HG02798 (cell line): ENCODE data around the gene MAP2K5.

Experiments used
- ATAC-seq: cut with Tn5 transposase; IDR thresholded peaks from one replicate; pipeline ENCODE4 v1.9.1; 2021; ENCODE audit warnings: mild to moderate bottlenecking; ENCODE audit not compliant: unreplicated experiment, poor library complexity

MAP2K5 gene

DNA sequence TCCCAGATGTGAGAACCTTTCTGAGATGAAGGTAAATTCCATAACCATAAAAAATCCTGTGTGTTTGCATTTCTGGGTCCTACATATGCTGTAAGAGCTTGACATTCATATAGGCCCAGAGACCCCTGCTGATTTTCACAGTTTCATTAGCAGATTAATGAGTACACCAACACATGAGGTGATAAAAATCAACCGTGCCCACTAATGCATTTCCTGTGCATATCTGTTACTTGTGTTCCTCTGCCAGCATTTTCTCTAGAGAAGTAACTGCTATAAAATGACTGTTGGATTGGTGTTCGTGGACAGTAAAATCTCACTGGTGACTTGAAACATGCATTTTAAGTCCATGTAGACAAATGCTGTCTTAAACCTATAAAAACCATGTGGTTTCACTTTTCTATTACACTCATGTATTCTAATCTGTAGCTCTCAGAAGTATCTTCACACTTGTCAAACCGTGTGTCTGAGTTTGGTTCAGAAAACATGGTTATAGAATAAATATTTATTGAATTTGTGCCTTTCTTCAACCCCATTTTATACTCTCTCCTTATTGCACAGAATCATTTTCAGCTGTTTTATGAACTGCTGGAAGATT, 14.6 kb downstream of the MAP2K5 start:
- ATAC-seq, result no peak

DNA sequence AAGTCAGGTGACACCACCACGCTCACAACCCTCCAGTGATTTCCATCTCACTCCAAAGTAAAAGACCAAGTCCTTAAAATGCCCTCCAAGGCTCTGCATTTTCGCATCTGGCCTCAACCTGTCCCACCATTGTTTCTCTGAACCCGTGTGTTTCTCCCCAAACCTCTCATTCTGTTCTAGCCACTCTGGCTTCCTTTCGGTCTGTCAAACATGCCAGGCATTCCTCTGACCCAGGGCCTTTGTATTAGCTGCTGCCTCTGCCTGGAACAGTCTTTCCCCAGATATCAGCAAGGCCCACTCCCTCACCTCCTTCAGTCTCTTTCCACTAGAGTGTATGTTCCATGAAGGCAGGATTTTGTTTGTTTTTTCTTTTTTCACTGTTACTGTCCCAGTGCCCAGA, 16.0 kb downstream of the MAP2K5 start:
- no peak for ATAC-seq

DNA sequence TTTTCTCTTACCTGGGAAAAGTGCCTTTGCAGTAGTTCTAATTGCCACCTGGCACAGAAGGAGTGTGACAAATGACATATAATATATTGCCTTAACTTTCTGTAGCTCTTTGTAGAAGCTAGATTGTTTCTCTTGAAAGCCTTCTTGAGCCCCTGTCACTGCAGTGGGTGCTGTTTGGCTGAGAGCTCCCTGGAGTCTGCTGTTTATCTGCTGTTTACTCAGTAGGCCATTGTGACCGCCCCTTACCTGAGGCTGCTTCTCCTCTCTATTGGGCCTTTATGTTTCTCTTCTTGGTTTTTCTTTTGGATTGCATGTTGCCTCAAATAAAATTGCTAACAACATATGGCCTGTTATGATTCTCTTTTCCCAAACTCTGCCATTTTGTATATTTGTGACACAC, 16.7 kb downstream of the MAP2K5 start:
- ATAC-seq, result no peak

DNA sequence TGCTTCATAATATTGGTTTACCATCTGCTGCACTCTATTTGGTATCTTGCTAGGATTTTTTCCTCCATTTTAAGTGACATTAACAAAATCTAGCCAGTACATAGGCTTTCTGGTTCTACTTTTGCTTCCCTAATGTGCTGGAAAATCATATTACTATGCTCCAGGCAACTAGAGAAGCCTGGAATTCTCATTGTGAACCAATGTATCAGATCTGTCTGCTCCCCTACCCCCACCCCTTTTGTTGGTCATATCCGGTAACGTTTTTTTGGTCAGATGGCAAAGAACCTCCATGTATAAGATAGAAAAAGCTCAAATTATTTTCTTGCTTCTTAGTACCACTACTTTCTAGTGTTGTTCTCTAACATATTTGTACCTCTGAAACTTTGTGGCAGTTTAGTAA, 17.1 kb downstream of the MAP2K5 start:
- no peak for ATAC-seq

DNA sequence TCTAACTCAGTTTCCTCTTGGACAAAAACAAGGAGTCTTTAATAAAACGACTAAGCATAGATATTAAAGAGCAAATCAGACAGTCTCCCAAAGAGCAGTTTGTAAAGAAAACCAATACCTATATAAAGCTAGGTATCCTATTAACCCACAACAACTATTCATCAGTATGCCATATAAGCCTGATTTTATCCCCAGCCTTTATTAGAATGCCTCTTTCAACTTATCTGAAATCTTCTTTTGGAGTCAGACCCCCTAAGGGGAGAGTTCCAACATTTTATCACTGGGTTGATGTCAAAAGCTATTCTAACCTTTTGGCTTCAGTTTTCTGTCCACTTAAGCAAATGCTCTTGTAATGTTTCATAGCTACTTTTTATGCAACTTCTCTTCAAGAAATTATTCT, 17.8 kb downstream of the MAP2K5 start:
- no peak for ATAC-seq

DNA sequence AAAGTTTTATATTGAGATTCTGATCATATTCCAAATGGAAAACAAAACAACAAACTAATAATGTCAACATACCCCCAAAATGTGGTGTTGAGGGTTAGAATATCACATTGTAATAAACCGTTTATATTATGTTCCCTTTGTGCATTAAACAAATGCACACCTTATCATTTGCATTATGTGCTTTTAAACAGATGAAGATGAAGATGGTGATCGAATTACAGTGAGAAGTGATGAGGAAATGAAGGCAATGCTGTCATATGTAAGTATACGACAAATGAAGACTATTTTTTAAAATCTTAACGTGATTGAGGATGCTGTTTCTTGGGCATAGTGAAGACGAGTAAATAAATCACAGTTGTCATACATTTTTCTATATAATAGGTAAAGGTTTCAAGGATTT, 20.6 kb downstream of the MAP2K5 start:
- no peak for ATAC-seq

DNA sequence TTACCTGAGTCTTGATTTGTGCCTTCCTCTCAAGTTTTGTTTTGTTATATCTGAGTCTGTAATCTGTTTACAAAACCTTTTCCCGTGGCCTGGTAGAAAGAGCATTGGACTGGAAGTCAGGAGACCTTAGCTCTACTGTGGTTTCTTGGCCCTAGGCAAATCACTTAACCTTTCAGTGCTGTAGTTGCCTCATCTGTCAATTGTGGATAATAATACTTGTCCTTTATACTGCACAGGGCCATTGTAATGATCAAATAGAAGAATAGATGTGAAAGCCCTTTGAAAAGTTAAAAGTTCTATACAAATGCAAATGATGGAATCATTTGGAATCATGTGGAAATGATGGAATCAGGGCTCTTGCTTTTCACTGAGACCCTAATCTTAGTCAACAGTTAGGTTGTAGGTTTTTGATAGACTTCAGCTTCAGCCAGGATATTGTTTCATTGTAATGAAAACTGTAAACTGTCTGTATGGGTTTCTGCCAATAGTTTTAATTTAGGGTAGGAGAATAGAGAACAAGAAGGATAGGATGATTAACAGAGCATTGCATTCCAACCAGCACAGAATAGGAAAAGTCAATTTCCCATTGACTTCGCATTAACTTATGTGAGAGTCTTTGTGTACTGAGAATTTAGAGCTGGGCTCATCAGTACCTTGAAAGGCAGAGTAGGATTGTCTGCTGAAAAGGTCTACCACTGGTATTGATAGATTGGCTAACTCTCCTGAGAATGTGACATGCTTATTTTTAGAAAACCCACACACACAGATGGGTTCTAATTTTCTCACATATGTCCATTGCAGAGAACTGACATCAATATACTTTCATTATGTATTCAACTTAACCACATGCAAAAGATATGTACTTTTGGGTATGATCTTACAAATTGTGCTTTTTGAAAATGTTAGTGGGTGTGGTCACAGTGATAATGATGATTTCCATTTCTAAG, 21.8 kb downstream of the MAP2K5 start:
- peak; percentile 94 for ATAC-seq

DNA sequence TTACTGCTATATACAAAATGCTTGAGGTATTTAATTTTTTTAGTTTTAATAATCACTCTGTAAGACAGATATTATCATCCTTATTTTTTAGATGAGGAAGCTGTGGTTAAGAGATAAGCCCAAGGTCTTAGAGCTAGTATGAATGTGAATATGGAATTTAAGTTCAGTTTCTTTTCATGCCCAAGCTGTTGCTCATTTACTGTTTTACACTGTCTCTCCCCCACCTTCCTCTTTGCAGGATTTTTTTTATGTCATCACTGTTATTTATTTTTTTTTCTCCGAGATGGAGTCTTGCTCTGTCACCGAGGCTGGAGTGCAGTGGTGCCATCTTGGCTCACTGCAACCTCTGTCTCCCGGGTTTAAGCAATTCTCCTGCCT, 22.5 kb downstream of the MAP2K5 start:
- ATAC-seq, result peak; percentile 29

DNA sequence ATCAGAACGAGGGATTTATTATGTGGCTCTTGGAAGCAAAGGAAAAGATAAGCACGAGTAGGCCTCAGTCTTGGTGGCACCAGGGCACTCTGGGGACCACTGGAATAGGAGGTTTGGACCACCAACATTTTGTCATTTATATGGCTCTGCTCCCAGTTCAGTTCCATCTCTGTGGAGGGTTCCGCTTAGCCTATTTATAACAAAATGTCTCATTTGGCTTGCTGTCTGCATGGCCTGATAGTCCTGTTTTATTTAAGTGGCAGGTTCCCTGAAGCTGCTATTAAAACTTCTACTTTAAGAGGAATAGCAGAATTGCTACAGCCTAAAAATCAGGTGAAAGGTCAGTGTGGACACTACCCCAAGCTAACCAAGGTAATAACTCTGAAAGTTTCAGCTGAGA, 27.2 kb downstream of the MAP2K5 start:
- no peak for ATAC-seq

DNA sequence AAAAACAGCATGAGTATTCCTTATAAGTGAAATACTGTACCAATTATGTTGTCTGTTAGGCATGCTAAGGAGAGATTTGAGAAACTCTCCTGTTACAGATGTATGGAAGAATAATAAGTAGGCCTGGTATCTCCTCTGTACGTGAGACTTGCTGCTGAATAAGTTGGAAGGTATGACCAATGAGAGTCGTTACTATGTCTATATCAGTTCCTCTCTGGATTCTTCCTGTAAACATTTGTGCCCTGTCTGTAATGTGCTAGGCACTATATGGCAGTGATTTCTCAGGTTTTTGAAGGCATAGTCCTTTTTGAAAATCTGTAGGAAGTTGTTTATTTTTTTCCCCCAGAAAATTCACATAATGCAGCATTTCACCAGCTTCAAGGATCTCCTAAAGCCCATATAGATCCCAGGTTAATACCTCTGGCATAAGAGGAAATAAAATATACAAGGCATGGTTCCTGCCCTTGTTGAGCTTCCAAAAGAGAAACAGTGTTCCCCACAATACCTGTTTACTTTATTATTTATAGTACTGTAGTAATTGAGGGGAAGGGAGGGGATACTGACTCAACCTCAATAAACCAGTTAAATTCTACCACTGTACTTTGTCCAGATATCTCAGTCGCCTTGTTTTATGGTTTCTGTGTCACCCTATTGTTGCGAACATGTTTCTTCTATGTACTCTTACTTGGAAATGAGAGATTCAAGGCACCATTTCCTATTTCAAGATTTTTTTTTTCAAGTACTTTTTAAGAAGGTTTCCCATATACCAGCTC, 28.6 kb downstream of the MAP2K5 start:
- ATAC-seq, result no peak

DNA sequence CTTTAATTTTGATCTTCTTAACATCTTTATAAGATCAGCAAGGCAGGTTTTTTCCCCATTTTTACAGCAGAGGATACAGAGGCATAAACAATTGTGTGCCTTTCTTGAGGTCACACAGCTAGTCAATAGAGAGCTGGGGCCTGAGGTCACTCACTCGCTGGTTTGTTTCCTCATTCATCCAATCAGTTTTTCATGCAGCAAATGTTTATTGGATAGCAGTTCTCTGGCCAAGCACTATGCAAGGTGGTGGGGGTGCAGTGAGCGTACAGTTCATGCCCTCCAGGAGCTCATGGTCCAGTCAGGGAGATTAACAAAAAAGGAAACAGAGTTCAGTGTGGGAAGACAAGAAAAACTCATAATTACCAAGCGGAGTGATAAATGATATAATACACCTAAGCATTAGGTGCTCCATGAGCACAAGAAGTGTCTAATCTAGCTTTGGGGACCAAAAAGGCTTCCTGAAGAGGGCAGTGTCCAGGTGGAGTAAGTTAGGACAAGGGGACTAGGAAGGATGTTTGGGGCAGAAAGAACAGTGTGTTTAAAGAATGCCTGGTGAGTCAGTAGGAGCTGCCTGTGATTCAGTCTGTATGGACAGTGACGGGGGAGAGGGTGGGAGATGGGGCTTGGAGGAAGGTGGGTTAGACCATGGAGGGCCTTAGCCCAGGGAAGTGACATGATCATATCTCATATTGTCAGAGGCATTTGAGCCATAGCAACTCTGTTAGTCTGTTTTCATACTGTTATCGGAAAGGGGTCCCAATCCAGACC, 29.3 kb downstream of the MAP2K5 start:
- no peak for ATAC-seq

DNA sequence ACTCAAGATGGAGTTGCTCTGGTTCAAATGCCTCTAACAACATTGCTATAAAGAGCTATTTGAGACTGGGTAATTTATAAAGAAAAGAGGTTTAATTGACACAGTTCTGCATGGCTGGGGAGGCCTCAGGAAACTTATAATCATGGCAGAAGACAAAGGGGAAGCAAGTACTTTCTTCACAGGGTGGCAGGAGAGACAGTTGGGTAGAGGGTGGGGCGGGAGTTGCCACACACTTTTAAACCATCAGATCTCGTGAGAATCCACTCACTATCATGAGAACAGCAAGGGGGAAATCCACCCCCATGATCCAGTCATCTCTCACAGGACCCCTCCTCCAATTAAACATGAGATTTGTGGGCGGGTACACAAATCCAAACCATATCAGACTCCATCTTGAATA, 30.7 kb downstream of the MAP2K5 start:
- ATAC-seq, result no peak

DNA sequence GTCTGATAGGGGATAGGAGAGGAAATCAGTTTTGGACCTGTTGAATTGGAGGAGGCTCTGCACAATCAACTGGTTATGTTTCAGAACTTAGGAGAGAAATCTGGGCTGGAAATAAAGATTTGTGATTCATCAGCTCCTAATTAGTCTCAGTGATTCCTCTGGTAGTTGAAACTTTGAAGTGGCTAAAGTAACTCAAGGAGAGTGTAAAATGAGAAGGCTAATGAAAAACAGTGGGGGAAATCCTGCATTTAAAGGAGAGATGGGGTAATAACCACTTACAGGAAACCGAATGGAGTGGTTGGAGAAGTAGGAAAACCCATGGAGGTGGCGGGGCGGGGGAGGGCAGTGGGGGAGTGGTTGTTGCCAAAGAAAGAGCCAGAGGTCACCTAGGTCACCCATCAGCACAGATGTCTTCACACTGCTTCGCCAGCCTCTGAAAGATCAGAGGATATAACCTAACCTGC, 32.6 kb downstream of the MAP2K5 start:
- ATAC-seq, result no peak

DNA sequence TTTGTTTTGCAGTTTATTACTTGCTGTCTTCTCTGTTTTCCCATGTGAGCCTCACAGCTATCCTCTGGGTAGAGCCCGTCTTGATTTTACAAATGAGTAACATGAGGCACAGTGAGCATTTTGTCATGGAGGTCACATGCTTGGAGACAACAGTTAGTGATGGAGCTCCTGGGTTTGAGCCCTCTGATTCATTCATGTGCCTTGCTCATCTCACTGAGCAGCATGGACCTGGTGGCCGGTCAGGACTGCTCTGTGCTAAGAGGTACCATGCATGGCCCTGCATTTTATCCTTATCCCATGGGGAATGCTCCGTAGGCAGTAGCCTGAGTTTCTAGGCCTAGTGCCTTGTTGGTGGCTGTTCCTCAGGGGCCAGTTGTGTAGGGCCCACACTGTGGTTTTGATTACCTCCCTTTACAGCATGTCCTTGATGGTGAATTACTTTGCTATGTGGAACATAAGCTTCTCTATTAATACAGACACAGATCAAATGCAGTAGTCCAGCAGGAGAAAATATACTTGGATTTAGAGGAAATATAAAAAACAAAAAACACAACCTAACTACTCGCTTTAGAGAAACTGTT, 35.6 kb downstream of the MAP2K5 start:
- ATAC-seq, result no peak

DNA sequence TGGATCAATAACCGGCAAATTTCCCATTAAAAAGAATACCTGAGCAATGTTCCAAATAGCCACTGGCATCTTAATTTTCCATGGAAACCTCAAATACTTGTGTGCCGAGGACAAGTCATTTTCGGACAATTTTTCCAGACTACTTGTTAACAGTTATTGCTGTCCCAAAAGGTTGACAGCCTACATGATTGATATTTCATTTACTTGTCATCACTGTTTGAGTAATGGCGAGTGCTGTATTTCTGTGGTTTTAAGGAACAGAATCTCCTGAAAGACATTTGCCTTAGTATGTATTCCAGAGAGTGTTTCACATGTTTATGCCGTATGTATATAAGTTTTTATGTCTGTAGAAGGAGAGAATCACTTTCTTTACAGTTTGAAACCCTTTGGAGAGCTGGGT, 36.7 kb downstream of the MAP2K5 start:
- ATAC-seq, result no peak

DNA sequence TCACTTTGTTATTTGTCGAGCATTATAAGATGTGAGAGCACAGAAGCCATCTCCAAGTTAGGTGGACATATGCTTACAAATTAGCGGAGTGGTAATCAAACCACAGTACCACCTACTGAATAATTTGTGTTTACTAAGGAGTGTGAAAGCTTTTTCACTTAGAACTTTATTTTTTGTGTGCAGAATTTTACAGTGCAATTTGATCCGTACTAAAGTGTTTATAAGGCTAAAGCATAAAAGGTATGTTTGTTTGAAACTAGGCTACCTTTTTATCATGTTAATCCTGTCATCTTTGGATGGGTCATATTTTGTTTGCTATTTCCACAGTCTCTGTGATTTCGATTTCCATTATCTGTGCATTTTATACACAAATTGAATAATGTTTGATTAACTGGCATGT, 37.5 kb downstream of the MAP2K5 start:
- no peak for ATAC-seq

DNA sequence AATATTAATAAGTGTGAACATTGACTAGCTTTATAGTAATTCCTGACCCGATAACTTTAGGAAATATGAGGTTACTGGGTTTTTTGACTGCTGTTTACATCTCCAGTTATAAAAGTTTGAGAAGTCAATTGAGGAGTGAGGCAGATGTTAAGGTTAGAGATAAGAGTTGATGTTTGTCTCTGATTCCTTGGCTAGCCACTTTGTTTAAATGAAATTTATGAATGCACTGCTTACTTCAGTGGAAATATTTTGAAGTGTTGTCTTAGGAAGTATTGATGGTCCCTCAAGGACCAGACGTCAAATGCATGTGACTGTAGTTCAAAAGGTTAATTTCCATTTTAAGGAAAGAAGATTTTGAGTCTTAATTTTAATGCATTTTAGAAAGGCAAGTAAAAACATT, 41.7 kb downstream of the MAP2K5 start:
- no peak for ATAC-seq

DNA sequence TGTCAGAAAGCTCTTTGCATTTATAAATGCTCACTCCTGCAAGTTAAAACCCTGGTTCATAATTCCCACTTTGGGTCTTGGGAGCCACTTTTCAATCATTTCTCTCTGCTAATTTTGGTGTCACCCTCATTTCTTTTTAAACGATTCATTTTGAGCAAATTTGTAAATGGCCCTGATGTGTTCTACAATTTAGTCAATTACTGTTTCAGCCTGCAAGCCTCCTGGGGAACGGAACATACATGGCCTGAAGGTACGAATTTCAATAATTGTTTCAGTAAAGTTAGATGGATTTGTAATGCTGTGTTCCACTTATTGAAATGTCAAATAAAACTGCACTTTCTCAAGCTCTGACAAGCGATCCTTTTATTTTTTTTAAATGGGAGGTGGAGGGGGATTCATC, 43.2 kb downstream of the MAP2K5 start:
- no peak for ATAC-seq

DNA sequence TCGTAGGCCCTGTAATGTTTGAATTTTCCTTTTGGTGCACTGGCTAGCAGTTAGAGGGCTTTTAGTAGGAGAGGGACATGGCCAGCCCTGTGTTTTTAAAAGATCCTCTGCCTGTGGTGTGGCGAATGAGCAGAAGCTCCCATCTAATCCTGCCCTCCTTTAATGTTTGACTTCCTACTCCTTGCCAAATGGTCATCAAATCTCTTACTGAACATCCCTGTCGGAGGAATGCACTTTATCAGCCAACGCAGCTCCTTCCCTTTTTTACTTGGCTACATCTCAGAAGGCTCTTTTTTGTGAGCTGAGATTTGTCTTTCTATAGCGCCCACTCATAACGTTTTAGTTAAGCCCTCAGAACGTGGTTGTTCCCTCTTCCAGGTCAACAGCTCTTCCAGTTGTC, 44.8 kb downstream of the MAP2K5 start:
- no peak for ATAC-seq

DNA sequence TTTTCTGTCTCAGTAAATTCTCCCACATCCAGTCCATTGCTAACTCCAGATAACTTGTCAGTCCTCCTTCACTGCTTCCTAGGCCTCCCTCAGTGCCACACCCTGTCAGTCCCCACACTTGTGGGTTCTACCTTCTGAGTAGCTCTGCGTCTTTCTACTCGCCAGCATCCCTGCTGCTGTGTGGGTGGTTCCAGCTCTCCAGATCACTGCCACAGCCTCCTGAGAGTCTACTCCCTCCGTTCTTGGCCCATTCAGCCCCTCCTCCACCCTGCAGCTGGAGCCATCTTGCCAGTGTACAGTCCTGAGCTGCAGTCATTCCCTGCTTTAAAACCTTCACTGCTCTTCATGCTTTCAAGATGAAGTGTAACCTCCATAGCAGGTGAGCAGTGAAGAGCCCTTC, 45.3 kb downstream of the MAP2K5 start:
- ATAC-seq, result no peak
